Vagina (tissue), 2 donors: ENCODE measurements around the gene ZNF136. TPM values are rescaled to one million over a fixed set of nuclear protein-coding genes. Genes with fewer than 3 reads are reported as not detected.

Experiments
- DNase-seq, 2 donors: peaks; one replicate each; pipeline ENCODE4 v3.0.0-alpha.2; 2017; ENCODE audit errors: extremely low spot score in 2 of 2
- H3K27ac ChIP-seq: fragments of 200-600 bp; sonication (generic); one replicate; pipeline ENCODE4 v1.5.1; 2019
- H3K27me3 ChIP-seq: fragments of 200-600 bp; sonication (generic); one replicate; pipeline ENCODE4 v1.5.1; 2019
- H3K36me3 ChIP-seq, 2 donors: fragments of 200-600 bp; sonication (generic); one replicate each; pipeline ENCODE4 v1.5.1; 2017 to 2019
- H3K4me1 ChIP-seq: fragments of 200-600 bp; sonication (generic); one replicate; pipeline ENCODE4 v1.5.1; 2019
- H3K4me3 ChIP-seq, 2 donors: fragments of 200-600 bp; sonication (generic); 1 replicate in 1 of 2; 2 replicates in 1 of 2; pipeline ENCODE4 v1.5.1; 2016 to 2019
- H3K9me3 ChIP-seq: fragments of 200-600 bp; sonication (generic); one replicate; pipeline ENCODE4 v1.5.1; 2019
- POLR2A ChIP-seq, 2 donors: fragments of 450-650 bp; IDR thresholded peaks; one replicate each; pipeline ENCODE4 v1.6.1; 2017; ENCODE audit warnings: antibody characterized with exemption in 2 of 2, mild to moderate bottlenecking in 2 of 2, moderate library complexity in 2 of 2
- POLR2AphosphoS5 ChIP-seq, 2 donors: sonication (generic); formaldehyde crosslinking; IDR thresholded peaks; one replicate each; pipeline ENCODE4 v1.9.0; 2017; ENCODE audit warnings: antibody characterized with exemption in 2 of 2, mild to moderate bottlenecking in 2 of 2, low read depth in 1 of 2; ENCODE audit not compliant: insufficient read depth in 1 of 2
- intact Hi-C: fragments of 100-400 bp; cut with DNase I; formaldehyde crosslinking; loops from one replicate; pipeline ENCODE4 v1.15.1; 2023
- total RNA-seq: library from RNA; depleted of rRNA; stranded (reverse); fragments of >200 nt; gene quantifications from one replicate; pipeline ENCODE4 v1.2.3, GENCODE V29; 2016
- TF ChIP-seq, protein P1 (sequence below), 3 experiments: fragments of 450-650 bp in 2 of 3; fragments of 200-600 bp in 1 of 3; sonication (generic) in 1 of 3; IDR thresholded peaks; one replicate each; pipeline ENCODE4 v1.5.1; 2017 to 2019; ENCODE audit warnings: antibody characterized with exemption in 3 of 3, mild to moderate bottlenecking in 2 of 3, moderate library complexity in 2 of 3

The ZNF136 gene
- total RNA-seq, 1 donor from 2014 or later: 8.1 TPM

DNA sequence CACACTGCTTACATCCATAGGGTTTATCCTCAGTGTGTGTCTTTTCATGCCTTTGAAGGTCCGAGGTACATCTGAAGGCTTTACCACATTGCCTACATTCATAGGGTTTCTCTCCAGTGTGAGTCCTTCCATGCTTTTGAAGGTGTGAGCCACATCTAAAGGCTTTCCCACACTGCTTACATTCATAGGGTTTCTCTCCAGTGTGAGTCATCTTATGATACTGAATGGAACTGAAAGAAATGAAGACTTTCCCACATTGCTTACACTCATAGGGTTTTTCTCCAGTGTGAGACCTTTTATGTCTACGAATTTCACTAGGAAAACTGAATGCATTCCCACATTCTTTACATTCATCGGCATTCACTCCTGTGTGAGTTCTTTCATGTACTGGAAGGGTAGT lies 29.8 kb upstream of the ZNF136 start:
- Histone ChIP-seq H3K4me1 (no peaks in the 10 kb centered on the region), H3K9me3 (peaks cover 22% of the 10 kb centered on the region), H3K36me3 (peaks cover 9 to 45% of the 10 kb centered on the region in 2 donors), H3K27me3 (no peaks in the 10 kb centered on the region), H3K4me3 (no peak overlapping the region), H3K27ac (no peak overlapping the region)
- DNase-seq: no peak
- TF ChIP-seq POLR2A (IDR thresholded peaks at IDR 0.05) (no peak), POLR2AphosphoS5 (IDR thresholded peaks at IDR 0.05; ENCODE audit: insufficient read depth in 1 of 2, low read depth in 1 of 2) (no peak)
- TF ChIP-seq, protein P1, sequence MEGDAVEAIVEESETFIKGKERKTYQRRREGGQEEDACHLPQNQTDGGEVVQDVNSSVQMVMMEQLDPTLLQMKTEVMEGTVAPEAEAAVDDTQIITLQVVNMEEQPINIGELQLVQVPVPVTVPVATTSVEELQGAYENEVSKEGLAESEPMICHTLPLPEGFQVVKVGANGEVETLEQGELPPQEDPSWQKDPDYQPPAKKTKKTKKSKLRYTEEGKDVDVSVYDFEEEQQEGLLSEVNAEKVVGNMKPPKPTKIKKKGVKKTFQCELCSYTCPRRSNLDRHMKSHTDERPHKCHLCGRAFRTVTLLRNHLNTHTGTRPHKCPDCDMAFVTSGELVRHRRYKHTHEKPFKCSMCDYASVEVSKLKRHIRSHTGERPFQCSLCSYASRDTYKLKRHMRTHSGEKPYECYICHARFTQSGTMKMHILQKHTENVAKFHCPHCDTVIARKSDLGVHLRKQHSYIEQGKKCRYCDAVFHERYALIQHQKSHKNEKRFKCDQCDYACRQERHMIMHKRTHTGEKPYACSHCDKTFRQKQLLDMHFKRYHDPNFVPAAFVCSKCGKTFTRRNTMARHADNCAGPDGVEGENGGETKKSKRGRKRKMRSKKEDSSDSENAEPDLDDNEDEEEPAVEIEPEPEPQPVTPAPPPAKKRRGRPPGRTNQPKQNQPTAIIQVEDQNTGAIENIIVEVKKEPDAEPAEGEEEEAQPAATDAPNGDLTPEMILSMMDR (IDR thresholded peaks at IDR 0.05): no peak
- intact Hi-C loops: loop anchor here (10.0 kb wide), 1 partner anchor 168 kb away; the partner anchor contains the start of gene ZNF763

DNA sequence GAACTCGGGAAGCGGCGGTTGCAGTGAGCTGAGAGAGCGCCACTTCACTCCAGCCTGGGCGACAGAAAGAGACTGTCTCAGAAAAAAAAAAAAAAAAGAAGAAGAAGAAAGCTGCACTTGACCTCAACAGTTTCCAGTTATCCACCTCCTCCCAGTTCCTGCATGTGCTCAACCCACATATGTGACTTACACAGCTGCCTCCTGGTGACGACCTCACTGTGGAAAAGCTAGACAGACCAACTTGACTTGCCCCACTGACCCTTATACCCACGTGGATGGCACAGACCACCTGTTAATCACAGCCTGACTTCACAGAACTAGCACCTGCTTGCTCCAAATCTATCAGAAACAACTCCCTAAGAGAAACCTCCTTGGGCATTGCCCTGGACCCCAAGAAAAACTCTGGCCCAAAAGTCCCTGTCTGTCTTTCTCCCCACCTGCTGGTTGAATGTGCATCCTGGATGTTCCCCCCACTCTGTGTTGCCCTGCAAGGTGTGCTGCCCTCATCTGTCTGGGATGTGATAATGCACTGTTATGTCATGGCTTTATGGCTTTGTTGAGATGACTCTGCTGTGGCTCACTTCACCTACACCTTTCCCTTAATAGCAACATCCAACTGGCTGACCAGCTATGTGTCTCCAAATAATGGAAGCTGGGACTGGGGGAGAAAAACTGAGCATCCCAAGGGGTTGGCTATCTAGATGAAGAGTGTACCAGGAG lies 25.5 kb upstream of the ZNF136 start:
- Histone ChIP-seq H3K4me1 (peaks cover 19% of the 10 kb centered on the region), H3K4me3 (no peak overlapping the region), H3K27me3 (no peaks in the 10 kb centered on the region), H3K9me3 (peaks cover 20% of the 10 kb centered on the region), H3K36me3 (peaks cover 9 to 41% of the 10 kb centered on the region in 2 donors), H3K27ac (no peak overlapping the region)
- TF ChIP-seq POLR2A (IDR thresholded peaks at IDR 0.05) (no peak), POLR2AphosphoS5 (IDR thresholded peaks at IDR 0.05; ENCODE audit: insufficient read depth in 1 of 2, low read depth in 1 of 2) (no peak)
- TF ChIP-seq, protein P1 (IDR thresholded peaks at IDR 0.05): no peak
- no peak for DNase-seq
- intact Hi-C loops: loop anchor here (10.0 kb wide), 1 partner anchor 173 kb away; the partner anchor contains the start of gene ZNF763

GRCh38 chr19:12139269-12139668 lies 23.6 kb upstream of the ZNF136 start:
- intact Hi-C loops: loop anchor here (10.0 kb wide), 1 partner anchor 174 kb away; the partner anchor contains the start of gene ZNF763
- Histone ChIP-seq H3K4me3 (peak overlapping the region; percentile 78 to 99), H3K27me3 (no peaks in the 10 kb centered on the region), H3K27ac (no peak overlapping the region), H3K36me3 (peaks cover 0 to 22% of the 10 kb centered on the region in 2 donors), H3K4me1 (peaks cover 19% of the 10 kb centered on the region), H3K9me3 (peaks cover 2% of the 10 kb centered on the region)
- no peak for TF ChIP-seq POLR2A (IDR thresholded peaks at IDR 0.05)
- no peak for DNase-seq

DNA sequence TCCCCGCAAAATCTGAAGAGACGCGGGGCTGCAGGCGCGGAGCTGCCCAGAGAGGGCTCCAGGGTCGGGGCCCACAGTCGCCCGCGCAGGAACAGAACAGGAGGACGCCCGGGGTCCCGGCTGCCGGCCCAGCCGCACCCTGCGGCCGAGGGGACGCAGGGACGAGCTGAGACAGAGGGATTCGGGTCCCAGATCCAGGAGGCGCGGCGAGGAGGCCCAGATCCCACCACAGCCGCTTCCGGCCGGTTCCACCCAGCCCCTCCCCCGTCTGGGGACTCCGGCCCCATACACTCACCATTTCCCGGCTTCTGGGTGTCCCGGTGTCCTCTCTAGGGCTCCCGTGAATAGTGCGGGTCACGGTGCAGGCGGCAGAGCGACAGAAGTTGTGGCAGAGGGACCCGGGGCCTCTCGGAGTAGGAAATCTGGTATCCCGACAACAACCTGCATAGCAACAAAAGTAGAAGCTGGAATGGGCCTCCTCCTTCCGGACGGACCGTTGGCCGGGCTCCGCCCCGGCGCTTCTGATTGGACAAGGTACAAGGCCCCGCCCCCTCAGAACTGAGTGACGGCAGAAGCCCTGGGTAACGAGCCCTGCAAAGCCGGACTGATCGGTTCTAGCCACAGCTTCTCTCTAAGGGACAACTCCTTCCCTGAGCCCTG lies 22.9 kb upstream of the ZNF136 start, which contains the start of gene ZNF20:
Gene ZNF20, minus strand, starts transcription at position 466 of the 660 bp plus-strand sequence. Its CDS starts 168 bp downstream, at position 298.
- H3K4me3 ChIP-seq: peak within 1 kb of the TSS; percentile 78 to 99
- peaks cover 19% of the 10 kb centered on the region for H3K4me1 ChIP-seq
- H3K27ac ChIP-seq: peak within 1 kb of the TSS; percentile 66
- intact Hi-C loops: loop anchor here (5.0 to 10.0 kb wide), 2 partner anchors 78 to 175 kb away; partner anchors contain the start of genes ZNF763 and ZNF844
- DNase-seq: peak in 1 of 2 donors; percentile 97
- no peaks in the 10 kb centered on the region for H3K27me3 ChIP-seq
- H3K36me3 ChIP-seq: peaks cover 0 to 20% of the 10 kb centered on the region in 2 donors
- no peaks in the 10 kb centered on the region for H3K9me3 ChIP-seq
- no peak for TF ChIP-seq POLR2A (IDR thresholded peaks at IDR 0.05)
- TF ChIP-seq, protein P1 (IDR thresholded peaks at IDR 0.05): no peak
- TF ChIP-seq POLR2AphosphoS5 (IDR thresholded peaks at IDR 0.05; ENCODE audit: insufficient read depth in 1 of 2, low read depth in 1 of 2): peak; percentile 76 to 83

DNA sequence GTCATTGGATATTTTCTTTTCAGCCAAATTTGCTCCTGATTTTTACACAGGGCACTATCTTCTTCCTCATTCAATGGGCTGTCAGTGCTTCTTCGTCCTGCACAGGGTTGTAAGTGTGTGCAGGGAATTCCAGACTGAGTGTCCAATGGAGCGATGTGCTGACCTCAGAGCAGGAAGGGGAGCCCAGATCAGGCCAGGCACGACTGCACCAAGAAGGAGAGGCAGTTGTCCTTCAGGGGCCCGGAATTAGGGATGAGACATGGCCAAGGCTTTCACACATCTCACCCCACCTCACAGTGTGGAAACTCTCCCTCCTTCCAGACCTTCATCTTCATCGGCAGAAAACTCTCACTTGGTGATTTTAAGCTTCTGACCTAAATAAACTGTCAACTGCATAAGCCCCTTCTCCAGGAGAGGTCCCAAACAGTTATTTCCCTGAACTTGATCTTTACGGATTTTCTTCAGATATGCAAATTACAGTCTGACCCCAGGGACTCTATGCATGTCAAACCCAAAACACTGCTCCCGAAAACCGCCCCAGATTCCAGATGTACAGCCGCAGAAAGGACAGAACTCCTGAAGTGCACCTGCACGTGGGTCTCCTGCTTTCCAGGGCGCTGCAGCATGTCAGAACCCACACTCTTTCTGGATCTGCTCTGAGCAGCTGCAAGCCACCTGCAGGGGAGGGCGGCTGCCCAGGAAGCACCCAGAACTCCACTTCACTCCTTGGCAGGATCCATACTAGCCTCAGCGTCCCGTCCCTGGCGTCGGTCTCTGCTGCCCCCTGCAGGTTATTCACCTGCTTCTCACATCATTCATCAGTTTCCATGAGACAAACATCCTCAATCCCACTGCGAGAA lies 22.1 kb upstream of the ZNF136 start:
- intact Hi-C loops: loop anchor here (5.0 kb wide), 1 partner anchor 78 kb away; the partner anchor contains the start of gene ZNF844

More for the DNA sequence above, 22.1 kb upstream of the ZNF136 start:
- TF ChIP-seq POLR2A (IDR thresholded peaks at IDR 0.05) (no peak), POLR2AphosphoS5 (IDR thresholded peaks at IDR 0.05; ENCODE audit: insufficient read depth in 1 of 2, low read depth in 1 of 2) (peak in 1 of 2 donors; percentile 66)
- TF ChIP-seq, protein P1 (IDR thresholded peaks at IDR 0.05): peak; percentile 82 to 92 (median 86)
- H3K9me3 ChIP-seq: no peaks in the 10 kb centered on the region
- peaks cover 19% of the 10 kb centered on the region for H3K4me1 ChIP-seq
- H3K27ac ChIP-seq: peak overlapping the region; percentile 66
- peak in 1 of 2 donors; percentile 90 for DNase-seq
- no peaks in the 10 kb centered on the region for H3K27me3 ChIP-seq
- peak overlapping the region; percentile 78 to 99 for H3K4me3 ChIP-seq
- peaks cover 3 to 20% of the 10 kb centered on the region in 2 donors for H3K36me3 ChIP-seq
